PC-9 (cell line): ENCODE measurements around the gene ZNF597.

Experiments
- CTCF ChIP-seq: fragments of 200-600 bp; sonication (generic); conservative IDR thresholded peaks from 2 replicates; pipeline ENCODE4 v1.6.1; 2017; ENCODE audit warnings: mixed run types, antibody characterized with exemption, mild to moderate bottlenecking, moderate library complexity
- EZH2 ChIP-seq: fragments of 200-600 bp; sonication (generic); IDR thresholded peaks from 2 replicates; pipeline ENCODE4 v1.8.0; 2017; ENCODE audit warnings: antibody characterized with exemption, low read depth

GRCh38 chr16:3401719-3402397 lies 41.4 kb downstream of the ZNF597 start:
- TF ChIP-seq CTCF (no peak), EZH2 (no peak)
